Endothelial cell of umbilical vein (primary cell): ENCODE measurements around the gene KCNH5.

Experiments used
- CTCF ChIP-seq, 2 donors: IDR thresholded peaks; 1 replicate in 1 of 2; 2 replicates in 1 of 2; pipeline ENCODE4 v1.5.1; 2011; ENCODE audit warnings: low read length in 2 of 2, mild to moderate bottlenecking in 2 of 2, moderate library complexity in 2 of 2, control low read depth in 1 of 2, inconsistent platforms in 1 of 2, low read depth in 1 of 2; ENCODE audit not compliant: insufficient read depth in 1 of 2; ENCODE audit errors: extremely low read depth in 1 of 2
- GATA2 ChIP-seq: IDR thresholded peaks from 2 replicates; pipeline ENCODE4 v1.7.0; 2011; ENCODE audit warnings: low read depth, mild to moderate bottlenecking, moderate library complexity, mixed read lengths, low read length; ENCODE audit not compliant: insufficient read length, insufficient read depth

GRCh38 chr14:62777510-62777909 is 267.7 kb downstream of the KCNH5 start:
- TF ChIP-seq GATA2 = no peak
- no peak for TF ChIP-seq CTCF (IDR thresholded peaks at IDR 0.05; ENCODE audit: extremely low read depth in 1 of 2, insufficient read depth in 1 of 2, low read depth in 1 of 2, low read length in 2 of 2)
